ENCODE results near the gene ADRM1.

ADRM1 gene

DNA sequence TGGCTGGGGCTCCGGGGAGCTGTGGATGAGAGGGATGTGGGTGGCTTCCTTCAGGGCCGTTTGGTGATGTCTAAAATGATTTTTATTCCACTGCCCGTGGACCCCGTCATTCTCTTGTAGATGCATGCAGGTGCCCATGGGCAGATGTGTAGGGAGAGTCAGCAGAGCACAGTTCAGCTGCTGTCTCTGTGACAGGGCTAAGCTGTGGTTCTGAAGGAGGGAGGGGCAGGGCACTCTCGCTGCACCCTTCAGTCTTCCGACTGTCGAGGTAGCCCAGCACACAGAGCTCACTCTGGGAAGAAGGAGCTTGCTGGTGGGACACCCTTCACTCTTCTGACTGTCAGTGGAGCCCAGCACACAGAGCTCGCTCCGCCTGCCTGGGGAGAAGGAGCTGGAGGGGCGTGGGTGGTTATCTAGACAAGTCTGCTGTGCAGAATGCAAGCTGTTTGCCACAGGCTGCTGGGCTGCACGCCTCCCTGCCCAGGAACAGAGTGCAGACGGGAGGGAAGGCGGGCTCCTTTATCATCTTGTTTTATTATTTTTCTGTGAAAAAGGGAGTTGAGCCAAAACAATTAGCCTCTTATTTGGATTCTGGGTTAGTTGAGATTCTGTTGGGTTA is 28.4 kb upstream of the ADRM1 start:
- H3K27me3 Mint-ChIP-seq (ENCODE audit: low read depth): peaks cover 5% of the 10 kb centered on the region
- no peaks in the 10 kb centered on the region for H3K9me3 Mint-ChIP-seq
- H3K36me3 Mint-ChIP-seq (ENCODE audit: low read depth): peaks cover 53% of the 10 kb centered on the region
- TF ChIP-seq, protein P1, sequence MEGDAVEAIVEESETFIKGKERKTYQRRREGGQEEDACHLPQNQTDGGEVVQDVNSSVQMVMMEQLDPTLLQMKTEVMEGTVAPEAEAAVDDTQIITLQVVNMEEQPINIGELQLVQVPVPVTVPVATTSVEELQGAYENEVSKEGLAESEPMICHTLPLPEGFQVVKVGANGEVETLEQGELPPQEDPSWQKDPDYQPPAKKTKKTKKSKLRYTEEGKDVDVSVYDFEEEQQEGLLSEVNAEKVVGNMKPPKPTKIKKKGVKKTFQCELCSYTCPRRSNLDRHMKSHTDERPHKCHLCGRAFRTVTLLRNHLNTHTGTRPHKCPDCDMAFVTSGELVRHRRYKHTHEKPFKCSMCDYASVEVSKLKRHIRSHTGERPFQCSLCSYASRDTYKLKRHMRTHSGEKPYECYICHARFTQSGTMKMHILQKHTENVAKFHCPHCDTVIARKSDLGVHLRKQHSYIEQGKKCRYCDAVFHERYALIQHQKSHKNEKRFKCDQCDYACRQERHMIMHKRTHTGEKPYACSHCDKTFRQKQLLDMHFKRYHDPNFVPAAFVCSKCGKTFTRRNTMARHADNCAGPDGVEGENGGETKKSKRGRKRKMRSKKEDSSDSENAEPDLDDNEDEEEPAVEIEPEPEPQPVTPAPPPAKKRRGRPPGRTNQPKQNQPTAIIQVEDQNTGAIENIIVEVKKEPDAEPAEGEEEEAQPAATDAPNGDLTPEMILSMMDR (IDR thresholded peaks at IDR 0.05; ENCODE audit: unreplicated experiment in 3 of 3): no peak
- peak overlapping the region in 2 of 3 experiments; percentile 34 to 66 for H3K27ac Mint-ChIP-seq
- no peak overlapping the region for H3K4me3 Mint-ChIP-seq
- H3K4me1 Mint-ChIP-seq: peaks cover 14% of the 10 kb centered on the region

DNA sequence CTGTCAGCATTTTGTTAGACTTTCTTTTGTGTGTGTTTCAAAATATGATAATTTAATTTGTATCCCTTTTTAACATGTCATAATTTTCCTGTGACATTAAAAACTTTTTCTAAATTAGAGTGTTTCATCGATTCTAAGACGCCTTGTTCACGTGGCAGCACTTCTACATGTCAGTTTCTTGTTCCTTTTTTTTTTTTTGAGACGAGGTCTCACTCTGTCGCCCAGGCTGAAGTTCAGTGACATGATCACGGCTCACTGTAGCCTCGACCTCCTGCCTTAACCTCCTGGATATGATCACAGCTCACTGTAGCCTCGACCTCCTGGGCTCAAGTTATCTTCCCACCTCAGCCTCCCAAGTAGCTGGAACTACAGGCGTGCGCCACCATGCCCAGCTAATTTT is 27.6 kb upstream of the ADRM1 start:
- Mint-ChIP-seq H3K27me3 (ENCODE audit: low read depth) (peaks cover 5% of the 10 kb centered on the region), H3K4me3 (no peak overlapping the region), H3K36me3 (ENCODE audit: low read depth) (peaks cover 60% of the 10 kb centered on the region), H3K4me1 (peaks cover 14% of the 10 kb centered on the region), H3K27ac (no peak overlapping the region), H3K9me3 (no peaks in the 10 kb centered on the region)
- TF ChIP-seq, protein P1 (IDR thresholded peaks at IDR 0.05; ENCODE audit: unreplicated experiment in 3 of 3): no peak

DNA sequence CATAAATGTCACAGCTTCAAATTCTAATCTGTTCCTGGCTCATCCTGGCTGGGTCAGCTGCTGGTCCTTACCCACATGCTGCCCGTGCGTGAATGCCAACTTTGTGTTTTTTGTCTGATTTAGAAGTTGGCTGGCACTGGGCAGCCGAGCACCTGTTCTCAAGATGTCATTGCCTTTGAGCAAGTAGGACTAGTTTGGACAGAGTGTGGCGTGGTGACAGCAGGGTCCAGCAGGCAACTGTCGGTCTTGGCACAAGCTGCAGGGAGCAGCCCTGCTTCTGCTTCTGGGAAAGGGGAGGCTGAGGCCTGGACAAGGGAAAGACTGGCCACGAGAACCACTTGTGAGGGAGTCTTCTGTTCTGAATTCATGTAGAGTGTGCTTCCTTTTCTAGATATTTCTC is 26.4 kb upstream of the ADRM1 start:
- Mint-ChIP-seq H3K9me3 (no peaks in the 10 kb centered on the region), H3K27me3 (ENCODE audit: low read depth) (peaks cover 5% of the 10 kb centered on the region), H3K4me3 (no peak overlapping the region), H3K36me3 (ENCODE audit: low read depth) (peaks cover 72% of the 10 kb centered on the region), H3K4me1 (peaks cover 14% of the 10 kb centered on the region), H3K27ac (no peak overlapping the region)
- TF ChIP-seq, protein P1 (IDR thresholded peaks at IDR 0.05; ENCODE audit: unreplicated experiment in 3 of 3): no peak

DNA sequence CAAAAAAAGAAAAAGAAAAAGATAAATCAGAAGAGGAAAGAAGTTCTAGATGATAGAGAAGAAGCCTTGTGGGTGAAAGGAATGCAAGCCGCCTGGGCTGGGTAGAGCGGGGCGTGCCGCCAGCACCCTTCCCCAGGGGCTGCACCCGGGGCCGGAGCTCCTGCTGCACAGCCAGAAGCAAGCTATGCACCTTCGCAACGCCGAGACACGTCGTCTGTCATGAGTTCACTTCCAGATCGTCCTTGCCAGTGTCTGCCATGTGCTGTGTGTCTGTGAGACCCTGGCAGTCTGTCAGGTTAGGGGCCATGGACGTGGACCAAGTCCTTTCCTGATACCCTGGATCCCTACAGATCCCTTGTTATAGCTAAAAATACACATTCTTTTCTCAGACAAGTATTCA is 25.5 kb upstream of the ADRM1 start:
- Mint-ChIP-seq H3K27ac (no peak overlapping the region), H3K9me3 (no peaks in the 10 kb centered on the region), H3K27me3 (ENCODE audit: low read depth) (peaks cover 5% of the 10 kb centered on the region), H3K4me3 (no peak overlapping the region), H3K4me1 (peaks cover 14% of the 10 kb centered on the region), H3K36me3 (ENCODE audit: low read depth) (peaks cover 80% of the 10 kb centered on the region)
- TF ChIP-seq, protein P1 (IDR thresholded peaks at IDR 0.05; ENCODE audit: unreplicated experiment in 3 of 3): no peak

DNA sequence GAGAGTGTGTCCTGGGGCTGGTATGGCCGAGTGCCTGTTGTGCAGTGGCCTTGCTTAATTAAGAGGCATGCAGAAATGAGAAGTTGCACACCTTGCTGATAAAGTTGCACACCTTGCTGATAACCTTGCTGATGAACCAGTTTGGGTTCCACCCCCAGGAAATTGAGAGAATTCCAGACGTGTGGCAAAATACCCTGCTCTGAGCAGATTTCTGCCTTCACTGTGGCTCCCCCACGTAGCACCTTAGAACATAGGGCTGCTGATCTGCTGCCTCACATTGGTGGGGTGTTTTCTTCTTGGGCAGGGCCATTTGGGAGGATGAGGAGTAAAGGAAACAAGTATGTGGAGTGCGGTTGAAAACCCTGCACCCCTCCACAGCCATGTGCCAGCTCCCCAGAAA is 22.5 kb upstream of the ADRM1 start:
- peaks cover 68% of the 10 kb centered on the region for H3K36me3 Mint-ChIP-seq (ENCODE audit: low read depth)
- no peak overlapping the region for H3K27ac Mint-ChIP-seq
- H3K9me3 Mint-ChIP-seq: no peaks in the 10 kb centered on the region
- TF ChIP-seq, protein P1 (IDR thresholded peaks at IDR 0.05; ENCODE audit: unreplicated experiment in 3 of 3): no peak
- H3K4me1 Mint-ChIP-seq: no peaks in the 10 kb centered on the region
- H3K4me3 Mint-ChIP-seq: no peak overlapping the region
- H3K27me3 Mint-ChIP-seq (ENCODE audit: low read depth): peaks cover 5% of the 10 kb centered on the region

All from nephron (organoid).